HG03457 (cell line): Measurements from ENCODE around the gene C1QTNF5.

Experiments used
- ATAC-seq: cut with Tn5 transposase; IDR thresholded peaks from one replicate; pipeline ENCODE4 v1.9.1; 2021; ENCODE audit warnings: moderate number of reproducible peaks; ENCODE audit not compliant: unreplicated experiment

Gene C1QTNF5

DNA sequence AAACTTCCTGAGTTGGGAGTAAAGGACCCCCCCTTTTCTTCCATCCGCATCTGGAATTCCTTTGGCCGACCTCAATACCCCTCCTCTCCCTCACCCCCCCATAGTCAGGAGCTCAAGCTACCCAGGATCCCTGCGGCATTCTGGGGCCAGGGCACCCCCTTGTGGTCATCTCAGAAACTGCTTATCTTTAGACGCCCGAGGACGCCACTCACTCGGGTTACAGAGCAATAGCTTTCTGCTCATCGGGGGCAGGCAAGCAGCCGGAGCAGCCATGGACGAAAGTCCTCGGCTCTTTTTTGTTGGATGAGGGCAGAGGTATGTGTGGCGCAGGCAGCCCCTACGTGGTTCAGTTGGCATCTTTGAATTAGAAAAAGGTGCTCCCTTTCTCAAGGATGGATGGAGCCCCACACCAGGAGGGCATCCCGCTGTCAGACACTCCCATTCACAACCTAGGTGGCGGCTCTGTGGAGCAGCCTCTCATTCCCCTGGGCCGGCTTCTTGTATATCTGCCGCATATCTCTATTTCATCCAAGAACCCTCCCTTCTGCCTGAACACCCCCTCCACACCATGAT is 2.3 kb downstream of the C1QTNF5 start:
- ATAC-seq = no peak

- no peak for ATAC-seq
These were observed 2.9 kb downstream of the C1QTNF5 start for GRCh38 chr11:119337581-119338317.

- no peak for ATAC-seq
These were observed 3.8 kb downstream of the C1QTNF5 start for GRCh38 chr11:119336744-119337469.

- ATAC-seq = no peak
These were observed 4.8 kb downstream of the C1QTNF5 start for GRCh38 chr11:119335655-119336543.

DNA sequence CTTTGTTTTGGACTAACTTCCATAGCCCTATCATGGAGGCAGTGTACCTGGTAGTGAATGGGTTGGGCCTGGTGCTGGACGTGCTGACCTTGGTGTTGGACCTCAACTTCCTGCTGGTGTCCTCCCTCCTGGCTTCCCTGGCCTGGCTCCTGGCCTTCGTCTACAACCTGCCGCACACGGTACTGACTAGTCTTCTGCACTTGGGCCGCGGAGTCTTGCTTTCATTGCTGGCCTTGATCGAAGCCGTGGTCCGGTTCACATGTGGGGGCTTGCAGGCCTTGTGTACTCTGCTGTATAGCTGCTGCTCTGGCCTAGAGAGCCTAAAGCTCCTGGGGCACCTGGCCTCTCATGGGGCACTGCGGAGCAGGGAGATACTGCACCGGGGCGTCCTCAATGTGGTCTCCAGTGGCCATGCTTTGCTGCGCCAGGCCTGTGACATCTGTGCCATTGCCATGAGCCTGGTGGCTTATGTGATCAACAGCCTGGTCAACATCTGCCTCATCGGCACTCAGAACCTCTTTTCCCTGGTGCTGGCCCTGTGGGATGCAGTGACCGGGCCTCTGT is 5.5 kb downstream of the C1QTNF5 start:
- no peak for ATAC-seq

GRCh38 chr11:119334174-119334930 is 6.3 kb downstream of the C1QTNF5 start, which contains the start of gene RNF26:
Gene RNF26, plus strand, starts transcription at chr11:119334527. Its CDS starts 596 bp downstream, at chr11:119335123.
- peak; percentile 72 for ATAC-seq

- ATAC-seq = no peak
These were observed 8.4 kb downstream of the C1QTNF5 start for GRCh38 chr11:119332111-119332765.

- ATAC-seq = no peak
These were observed 10.4 kb downstream of the C1QTNF5 start for GRCh38 chr11:119330237-119330636.

GRCh38 chr11:119329320-119329719 is 11.4 kb downstream of the C1QTNF5 start:
- ATAC-seq = no peak

- no peak for ATAC-seq
These were observed 16.5 kb downstream of the C1QTNF5 start for GRCh38 chr11:119324189-119324588.

- ATAC-seq = no peak
These were observed 17.1 kb downstream of the C1QTNF5 start for GRCh38 chr11:119323532-119324033.

DNA sequence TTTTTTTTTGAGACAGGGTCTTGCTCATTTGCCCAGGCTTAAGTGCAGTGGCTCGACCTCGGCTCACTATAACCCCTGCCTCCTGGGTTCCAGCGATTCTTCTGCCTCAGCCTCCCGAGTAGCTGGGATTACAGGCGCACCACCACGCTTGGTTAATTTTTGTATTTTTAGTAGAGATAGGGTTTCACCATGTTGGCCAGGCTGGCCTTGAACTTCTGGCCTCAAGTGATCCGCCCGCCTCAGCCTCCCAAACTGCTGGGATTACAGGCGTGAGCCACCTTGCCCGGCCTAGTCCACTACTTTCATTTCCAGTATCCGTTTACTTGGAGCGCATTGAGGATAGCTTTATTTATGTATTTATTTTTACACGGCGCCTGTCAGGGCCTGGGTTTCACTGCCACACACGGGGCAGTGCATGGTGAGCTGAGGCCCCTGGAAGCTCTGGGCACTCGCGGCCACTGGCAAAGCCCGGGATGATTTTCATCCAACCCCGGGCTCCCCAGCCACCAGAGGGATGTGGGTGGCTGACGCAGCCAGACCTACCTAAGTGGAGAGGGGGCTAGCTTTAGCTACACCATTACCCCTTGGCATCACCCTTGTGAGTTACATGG is 17.7 kb downstream of the C1QTNF5 start:
- ATAC-seq = no peak

DNA sequence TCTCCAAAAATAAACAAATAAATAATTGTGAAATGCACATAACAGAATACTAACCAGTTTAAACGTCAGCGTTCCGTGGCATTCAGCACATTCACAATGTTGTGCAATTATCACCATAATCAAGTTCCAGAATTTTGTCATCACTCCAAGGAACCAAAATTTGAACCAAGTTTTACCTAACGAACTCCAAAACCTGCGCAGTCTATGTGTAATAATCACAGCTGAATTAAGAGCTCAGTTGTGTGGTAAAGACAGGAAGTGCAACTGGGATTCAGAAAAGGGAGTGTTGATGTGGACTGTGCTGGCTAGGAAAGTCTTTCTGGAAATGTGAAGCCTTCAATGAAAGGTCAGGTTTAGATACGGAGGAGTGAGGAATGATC is 18.3 kb downstream of the C1QTNF5 start:
- no peak for ATAC-seq

GRCh38 chr11:119320776-119321524 is 19.7 kb downstream of the C1QTNF5 start:
- ATAC-seq = peak; percentile 38

DNA sequence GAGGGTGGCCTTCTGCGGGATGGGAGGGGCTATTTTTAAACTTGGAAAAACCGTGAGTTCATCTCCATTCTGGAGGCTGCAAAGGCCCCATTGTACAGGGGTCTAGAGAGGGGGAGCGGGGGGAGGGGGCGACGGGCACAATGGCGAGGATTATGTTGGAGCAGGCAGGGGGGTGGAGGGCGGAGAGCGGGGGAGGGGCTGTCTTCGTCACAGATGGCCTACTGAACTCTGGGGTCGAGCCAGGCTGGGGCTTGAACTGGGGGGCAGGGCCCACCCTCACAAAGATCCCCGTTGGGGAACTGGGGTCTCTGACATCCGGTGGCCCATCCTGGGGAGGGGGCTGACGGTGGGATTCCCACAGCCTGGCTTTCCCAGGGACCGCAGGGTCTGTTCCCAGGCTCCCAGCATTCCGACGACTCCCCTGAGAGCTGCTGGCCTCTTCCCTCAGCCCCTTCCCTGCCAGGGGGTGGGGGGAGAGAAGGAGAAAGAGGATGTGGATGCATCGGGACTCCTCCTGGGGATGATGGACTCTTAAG is 20.4 kb downstream of the C1QTNF5 start:
- no peak for ATAC-seq

DNA sequence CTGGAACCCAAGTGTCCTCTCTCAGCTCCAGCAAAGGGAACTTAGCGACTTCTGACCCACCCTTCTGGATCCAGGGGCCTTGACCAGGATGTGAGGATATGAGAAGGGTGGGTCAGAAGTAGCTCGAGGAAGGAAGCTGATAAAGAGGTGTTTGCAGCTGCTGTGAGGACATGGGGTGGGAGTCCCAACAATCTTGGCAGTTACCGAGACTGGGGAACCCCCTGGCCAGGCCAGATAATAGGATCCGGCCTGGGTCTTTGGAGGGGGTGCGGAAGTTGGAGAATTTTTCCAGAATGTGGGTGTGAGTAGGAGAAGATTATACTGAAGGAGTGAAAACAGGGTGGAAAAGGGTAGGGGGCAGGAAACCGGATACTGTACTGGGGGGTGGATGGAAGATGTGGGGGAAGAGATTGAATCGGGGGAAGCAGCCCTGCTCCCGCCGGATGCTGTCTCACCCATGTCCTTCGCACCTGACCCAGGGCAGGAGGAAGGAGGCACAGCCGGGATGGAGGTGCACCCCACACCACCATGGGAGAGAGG is 20.9 kb downstream of the C1QTNF5 start:
- ATAC-seq = no peak

DNA sequence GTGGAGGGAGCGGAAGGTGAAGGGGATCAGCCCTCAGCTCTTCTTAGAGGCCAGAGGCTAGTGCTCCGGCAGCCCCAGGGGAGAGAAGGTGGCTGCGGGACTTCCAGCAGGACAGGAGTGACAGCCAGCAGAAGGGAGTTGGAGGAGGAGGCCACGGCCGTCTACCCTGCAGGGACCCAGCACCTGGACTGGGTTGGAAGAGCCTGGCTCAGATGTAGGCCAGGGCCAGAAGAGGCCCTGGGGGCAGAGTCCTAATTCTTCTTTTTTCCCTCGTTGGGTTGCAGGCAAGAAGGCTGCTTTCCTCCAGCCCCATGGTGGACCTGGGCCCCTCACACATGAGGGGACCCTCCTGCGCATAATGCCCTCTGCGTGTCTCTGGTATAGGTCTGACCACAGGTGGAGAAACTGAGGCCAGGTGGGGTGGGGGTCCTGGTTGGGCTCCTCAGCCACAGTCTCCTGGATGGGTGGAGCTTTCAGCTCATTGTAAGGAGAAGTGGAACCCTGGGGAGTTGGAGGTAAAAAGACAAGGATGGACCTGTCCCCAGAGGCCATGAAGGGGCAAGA is 21.5 kb downstream of the C1QTNF5 start:
- no peak for ATAC-seq
